GM23248 (cell line): Measurements from ENCODE around the gene ATG5.

Source experiments
- EZH2 ChIP-seq: fragments of 200-600 bp; sonication (generic); IDR thresholded peaks from 2 replicates; pipeline ENCODE4 v1.6.1; 2018; ENCODE audit warnings: antibody characterized with exemption, mild to moderate bottlenecking; ENCODE audit not compliant: insufficient read depth, poor library complexity, severe bottlenecking
- EZH2phosphoT487 ChIP-seq: fragments of 200-600 bp; sonication (generic); IDR thresholded peaks from 2 replicates; pipeline ENCODE4 v1.6.1; 2018; ENCODE audit warnings: antibody characterized with exemption, moderate library complexity, mild to moderate bottlenecking, low read depth; ENCODE audit not compliant: insufficient read depth

GRCh38 chr6:106178900-106179299 is 146.7 kb downstream of the ATG5 start:
- TF ChIP-seq EZH2: no peak
- no peak for TF ChIP-seq EZH2phosphoT487
